HG03520 (cell line): Measurements from ENCODE around the gene MC1R.

Experiments
- ATAC-seq: cut with Tn5 transposase; IDR thresholded peaks from one replicate; pipeline ENCODE4 v1.9.1; 2021; ENCODE audit warnings: mild to moderate bottlenecking, moderate library complexity; ENCODE audit not compliant: unreplicated experiment

MC1R gene

DNA sequence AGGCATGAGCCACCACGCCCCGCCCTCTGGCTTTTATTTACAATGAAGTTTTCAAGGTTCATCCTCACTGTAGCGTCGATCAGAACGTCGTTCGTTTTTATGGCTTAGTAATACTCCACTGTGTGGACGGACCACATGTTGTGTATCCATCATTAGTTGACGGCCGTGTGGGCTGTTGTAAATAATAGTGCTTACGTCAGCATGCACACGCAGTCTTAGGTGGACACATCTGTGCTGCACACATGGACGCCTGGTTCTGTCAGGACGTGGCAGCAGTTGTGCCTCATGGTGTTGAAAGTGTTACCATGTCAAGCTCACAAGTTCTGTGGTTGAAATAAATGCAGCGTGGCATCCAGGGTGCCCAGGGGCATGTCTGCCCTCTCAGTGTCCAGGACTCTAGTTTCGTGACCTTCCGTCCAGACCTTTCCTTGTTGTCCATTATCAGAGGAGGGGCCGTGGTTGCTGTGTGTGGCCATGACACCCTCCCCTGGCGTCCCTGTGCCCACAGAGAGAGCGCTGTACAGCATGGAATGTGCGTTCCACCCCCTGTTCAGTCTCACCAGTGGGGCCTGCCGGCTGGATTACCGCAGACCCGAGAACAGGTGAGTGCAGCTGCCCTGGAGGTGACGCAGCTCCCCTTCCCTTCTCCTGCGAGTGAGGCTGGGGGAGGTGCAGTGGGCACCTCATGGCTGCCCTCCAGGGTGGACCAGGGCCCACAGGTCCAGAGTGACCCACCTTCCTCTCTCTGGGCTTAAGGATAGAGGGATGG lies 23.0 kb upstream of the MC1R start:
- no peak for ATAC-seq

- ATAC-seq: no peak
Measured at GRCh38 chr16:89897204-89897603, 21.5 kb upstream of the MC1R start.

DNA sequence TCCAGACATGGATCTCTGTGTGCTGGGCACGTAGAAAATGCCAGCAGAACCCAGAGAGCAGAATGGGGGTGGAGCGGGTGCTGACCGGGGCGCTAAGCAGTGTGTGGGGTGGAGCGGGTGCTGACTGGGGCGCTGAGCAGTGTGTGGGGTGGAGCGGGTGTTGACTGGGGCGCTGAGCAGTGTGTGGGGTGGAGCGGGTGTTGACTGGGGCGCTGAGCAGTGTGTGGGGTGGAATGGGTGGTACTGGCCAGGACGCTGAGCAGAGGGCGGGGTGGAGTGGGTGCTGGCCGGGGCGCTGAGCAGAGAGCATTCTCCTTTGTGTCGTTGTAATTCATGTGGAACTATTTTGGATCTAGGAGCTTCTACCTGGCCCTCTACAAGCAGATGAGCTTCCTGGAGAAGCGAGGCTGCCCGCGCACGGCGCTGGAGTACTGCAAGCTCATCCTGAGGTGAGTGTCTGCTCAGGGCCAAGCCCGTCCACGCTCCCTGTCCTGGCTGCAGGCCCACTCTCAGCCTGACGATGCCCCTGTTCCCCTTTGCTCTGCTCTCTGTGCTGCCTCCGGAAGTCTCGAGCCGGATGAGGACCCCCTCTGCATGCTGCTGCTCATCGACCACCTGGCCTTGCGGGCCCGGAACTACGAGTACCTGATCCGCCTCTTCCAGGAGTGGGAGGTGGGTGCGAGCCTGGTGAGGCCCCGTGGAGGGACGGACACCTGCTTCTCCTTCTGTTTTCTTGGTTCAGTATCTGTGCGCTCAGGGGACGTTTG lies 20.3 kb upstream of the MC1R start:
- no peak for ATAC-seq

GRCh38 chr16:89899879-89900481 lies 18.7 kb upstream of the MC1R start:
- ATAC-seq: no peak

GRCh38 chr16:89900885-89901284 lies 17.8 kb upstream of the MC1R start:
- ATAC-seq: no peak

DNA sequence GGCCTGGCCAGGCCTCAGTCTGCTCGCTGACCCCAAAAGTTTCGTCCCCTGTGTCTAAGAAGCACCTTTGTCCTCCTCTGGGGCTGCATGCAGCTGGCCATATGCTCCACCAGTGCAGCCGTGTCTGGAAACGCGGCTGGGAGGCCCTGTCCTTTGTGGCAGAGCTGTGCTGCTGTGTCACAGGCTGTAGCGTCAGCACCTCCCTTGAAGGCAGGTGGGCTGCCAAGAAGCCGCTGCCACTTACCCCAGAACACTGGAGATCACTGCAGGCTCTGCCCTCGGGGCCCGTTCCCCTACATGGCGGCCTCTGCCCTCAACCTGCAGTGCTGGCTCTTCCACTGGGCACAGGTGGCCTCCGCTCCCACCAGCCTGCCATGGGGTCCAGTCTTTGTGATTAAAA lies 15.7 kb upstream of the MC1R start:
- ATAC-seq: no peak

- no peak for ATAC-seq
Measured at GRCh38 chr16:89903908-89904515, 14.7 kb upstream of the MC1R start.

DNA sequence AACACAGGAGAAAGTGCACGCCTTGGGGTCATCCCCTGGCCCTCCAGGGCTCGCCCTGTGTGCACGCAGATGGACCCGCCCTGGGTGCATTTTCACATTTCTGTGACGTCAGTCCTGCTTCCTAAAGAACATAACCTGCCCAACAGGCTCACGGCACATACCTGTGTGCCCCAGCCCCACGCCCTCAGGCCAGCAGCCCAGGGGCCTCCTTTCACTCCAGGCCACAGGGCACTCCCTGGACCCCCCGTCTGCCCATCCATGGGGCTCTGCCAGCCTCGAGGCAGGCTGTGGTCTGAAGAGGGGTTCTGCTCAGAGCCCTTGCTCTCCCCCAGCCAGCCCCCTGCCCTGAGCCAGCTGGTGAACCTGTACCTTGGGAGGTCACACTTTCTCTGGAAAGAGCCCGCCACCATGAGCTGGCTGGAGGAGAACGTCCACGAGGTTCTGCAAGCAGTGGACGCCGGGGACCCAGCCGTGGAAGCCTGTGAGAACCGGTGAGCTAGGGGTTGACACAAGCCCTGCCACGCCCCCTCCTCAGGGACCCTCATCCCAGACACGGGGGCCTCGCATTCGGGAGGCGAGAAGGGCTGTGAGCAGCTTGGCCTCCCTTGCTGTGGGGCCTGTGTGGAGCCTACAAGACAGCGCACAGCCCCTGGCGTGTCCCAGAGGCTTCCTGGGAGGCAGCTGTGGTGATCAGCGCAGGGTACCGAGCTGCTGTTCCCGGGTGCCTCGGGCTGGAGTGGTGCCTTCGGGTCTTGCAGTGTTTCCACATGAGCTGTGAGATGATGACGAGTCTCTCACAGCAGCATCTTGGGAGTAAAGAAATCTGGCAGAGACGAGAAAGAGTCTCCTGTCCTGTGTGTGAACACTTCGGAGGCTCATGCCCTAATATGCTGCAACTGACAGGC lies 13.8 kb upstream of the MC1R start:
- ATAC-seq: no peak

DNA sequence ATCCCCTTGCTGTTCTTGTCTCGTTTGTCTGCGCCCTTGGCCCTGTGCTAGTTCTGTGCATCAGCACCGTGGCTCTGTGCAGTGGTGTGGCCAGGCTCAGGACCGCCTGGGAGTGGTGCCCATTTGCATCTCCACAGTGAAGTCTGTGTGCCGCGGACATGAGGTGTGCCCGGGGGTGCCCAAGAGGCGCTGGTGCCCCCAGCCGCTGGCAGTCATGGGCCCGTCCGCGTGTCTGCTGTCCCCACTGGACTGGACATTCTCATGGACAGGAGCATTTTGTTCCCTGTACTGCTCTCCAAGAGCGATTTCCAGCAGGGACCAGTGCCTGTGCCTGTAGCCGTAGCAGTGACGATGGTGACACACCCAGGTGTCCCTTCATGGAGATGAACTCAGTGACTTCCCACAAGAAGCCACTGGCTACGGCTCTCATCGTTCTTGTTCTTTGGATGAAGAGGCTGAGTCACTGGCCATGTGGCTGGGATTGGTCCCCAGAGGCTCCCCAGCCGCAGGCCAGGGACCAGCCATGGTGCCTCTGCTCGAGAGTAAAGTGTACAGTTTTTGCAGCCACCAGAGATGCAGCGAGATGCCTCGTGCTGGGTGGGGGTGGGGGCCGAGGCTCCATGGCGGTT lies 13.0 kb upstream of the MC1R start:
- no peak for ATAC-seq

- ATAC-seq: no peak
Measured at GRCh38 chr16:89906140-89907025, 12.3 kb upstream of the MC1R start.

DNA sequence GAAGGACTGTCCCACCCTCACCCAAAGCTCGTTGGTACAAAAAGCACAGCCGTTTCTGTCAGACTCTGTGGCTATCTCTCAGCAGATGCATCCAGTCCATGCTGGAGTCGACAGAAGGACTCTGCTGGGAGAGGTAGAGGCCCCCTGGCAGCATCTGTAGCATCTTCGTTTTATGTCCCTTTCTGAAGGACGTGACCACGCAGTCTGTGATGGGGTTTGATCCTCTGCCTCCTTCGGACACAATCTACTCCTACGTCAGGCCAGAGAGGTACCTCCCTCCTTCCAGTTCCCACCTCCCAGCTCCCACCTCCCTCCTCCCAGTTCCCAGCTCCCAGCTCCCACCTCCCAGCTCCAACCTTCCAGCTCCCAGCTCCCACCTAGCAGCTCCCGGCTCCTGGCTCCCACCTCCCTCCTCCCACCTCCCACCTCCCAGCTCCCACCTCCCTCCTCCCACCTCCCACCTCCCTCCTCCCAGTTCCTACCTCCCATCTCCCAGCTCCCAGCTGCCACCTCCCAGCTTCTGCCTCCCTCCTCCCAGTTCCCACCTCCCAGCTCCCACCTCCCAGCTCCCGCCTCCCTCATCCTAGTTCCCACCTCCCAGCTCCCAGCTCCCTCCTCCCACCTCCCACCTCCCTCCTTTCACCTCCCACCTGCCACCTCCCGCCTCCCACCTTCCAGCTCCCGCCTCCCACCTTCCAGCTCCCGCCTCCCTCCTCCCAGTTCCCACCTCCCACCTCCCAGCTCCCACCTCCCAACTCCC lies 11.4 kb upstream of the MC1R start:
- ATAC-seq: no peak

DNA sequence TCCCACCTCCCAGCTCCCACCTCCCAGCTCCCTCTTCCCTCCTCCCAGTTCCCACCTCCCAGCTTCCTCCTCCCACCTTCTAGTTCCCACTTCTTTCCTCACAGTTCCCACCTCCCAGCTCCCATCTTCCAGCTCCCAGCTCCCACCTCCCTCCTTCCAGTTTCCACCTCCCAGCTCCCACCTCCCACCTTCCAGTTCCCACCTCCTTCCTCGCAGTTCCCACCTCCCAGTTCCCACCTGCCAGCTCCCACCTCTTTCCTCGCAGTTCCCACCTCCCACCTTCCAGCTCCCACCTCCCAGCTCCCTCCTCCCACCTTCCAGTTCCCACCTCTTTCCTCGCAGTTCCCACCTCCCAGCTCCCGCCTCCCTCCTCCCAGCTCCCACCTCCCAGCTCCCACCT lies 10.4 kb upstream of the MC1R start:
- no peak for ATAC-seq

GRCh38 chr16:89909777-89910716 lies 8.6 kb upstream of the MC1R start:
- ATAC-seq: no peak

DNA sequence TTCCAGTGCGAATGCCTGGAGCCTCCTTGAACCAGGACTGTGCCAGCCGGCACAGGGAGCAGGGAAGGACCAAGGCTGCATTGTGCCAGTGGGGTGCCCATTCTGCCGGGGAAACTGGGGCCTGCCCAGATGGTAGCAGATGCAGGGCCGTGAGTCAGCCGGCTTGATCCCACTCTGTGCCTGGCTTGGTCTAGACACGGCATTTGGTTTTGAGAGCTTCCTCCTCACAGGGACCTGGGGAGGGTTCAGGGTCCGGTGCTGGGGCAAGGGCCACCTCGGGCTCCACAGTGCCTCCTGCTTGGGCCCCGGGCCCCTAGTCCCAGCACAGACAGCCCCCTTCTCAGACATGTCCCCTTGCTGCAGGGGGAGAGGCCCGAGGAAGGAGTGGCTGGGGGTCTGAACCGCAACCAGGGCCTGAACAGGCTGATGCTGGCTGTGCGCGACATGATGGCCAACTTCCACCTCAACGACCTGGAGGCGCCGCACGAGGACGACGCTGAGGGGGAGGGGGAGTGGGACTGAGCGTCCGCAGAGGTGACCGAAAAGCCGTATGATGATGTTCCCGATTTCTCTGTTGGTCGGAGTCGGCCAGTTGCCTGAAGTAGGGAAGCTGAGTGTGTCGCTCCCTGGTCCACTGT lies 7.8 kb upstream of the MC1R start:
- no peak for ATAC-seq

GRCh38 chr16:89911375-89911774 lies 7.3 kb upstream of the MC1R start:
- ATAC-seq: no peak

DNA sequence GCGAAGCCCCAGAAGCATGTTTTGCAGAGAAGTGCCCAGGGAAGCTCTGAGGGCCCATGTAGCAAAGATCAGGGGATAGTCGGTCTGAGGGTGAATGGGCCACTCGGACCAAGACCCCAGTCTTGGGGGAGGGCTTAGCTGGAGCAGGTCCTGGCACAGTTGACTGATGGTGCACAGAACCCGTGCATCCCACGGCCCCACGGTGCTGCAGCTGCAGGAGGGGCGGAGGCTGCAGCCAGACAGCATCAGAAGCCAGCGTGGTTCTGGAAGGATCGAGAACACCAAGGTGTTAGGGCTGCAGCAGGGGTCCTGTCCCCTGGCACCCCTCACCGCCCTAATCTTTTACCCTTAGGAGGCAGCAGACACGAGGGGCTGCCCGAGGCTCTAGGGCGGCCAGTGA lies 6.5 kb upstream of the MC1R start:
- no peak for ATAC-seq

DNA sequence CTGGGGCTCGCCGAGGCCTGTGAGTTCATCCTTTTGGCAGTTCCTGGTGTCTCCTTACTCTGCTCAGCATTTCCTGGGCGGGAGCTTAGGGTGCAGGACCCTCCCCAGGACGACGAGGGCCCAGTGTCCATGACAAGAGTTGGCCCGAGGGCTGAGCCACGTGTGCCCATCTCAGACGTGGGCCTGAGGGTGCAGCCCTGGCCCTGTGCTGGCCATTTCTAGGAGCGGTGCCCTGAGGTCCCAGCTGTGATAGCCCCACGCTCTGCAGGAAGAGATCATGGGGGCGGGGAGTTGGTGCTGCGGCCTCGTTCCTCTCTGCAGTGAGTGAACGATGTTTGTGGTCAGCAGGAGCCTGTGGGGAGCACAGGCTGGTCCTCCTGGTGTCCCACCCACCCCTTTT lies 6.0 kb upstream of the MC1R start:
- ATAC-seq: no peak
